ENCODE data around the gene LONRF3.
A peak's percentile ranks its signal among the peaks of the same experiment; 100 is the strongest.

DNA sequence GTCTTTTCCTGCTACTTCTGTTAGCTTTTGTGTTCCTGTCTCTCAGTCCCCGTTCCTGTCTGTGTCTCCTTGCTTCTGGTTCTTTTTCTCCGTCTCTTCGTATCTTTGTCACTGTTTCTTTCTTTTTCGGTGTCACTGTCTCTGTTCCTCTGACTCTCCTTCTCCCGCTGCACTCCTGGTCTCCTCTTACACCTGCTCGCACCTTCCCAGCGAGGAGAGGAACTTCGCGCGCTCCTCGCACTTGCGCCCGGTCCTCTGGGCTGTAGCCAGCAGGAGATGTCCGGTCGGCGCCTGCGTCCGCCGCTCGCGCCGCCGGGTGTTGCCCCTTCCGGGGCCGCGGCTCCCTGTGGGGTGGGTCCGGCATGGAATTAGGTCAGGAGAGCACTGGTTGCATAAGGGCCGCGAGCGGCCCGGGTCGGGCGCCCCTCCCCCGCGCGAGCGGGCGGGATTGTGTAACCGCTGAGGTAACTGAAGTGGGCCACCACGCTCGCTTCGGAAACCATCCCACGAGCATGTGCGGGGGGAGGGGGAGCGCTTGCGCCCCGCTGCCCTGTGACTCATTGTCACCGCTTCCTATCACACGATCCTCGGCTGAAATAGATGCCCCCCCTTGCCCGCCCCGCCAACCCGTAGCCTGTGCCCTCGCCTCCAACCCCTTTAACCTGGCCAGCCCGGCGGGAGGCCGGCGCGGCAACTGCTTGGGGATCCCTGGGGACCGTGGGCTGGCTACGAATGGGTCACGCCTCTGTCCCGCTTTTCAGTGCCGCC is 1.6 kb downstream of the LONRF3 start:
- TF ChIP-seq, protein P1, sequence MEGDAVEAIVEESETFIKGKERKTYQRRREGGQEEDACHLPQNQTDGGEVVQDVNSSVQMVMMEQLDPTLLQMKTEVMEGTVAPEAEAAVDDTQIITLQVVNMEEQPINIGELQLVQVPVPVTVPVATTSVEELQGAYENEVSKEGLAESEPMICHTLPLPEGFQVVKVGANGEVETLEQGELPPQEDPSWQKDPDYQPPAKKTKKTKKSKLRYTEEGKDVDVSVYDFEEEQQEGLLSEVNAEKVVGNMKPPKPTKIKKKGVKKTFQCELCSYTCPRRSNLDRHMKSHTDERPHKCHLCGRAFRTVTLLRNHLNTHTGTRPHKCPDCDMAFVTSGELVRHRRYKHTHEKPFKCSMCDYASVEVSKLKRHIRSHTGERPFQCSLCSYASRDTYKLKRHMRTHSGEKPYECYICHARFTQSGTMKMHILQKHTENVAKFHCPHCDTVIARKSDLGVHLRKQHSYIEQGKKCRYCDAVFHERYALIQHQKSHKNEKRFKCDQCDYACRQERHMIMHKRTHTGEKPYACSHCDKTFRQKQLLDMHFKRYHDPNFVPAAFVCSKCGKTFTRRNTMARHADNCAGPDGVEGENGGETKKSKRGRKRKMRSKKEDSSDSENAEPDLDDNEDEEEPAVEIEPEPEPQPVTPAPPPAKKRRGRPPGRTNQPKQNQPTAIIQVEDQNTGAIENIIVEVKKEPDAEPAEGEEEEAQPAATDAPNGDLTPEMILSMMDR (IDR thresholded peaks at IDR 0.05) = no peak
- peak; percentile 62 for TF ChIP-seq POLR2A (IDR thresholded peaks at IDR 0.05)

Data from right lobe of liver (tissue), 4 donors.